Liver (tissue), 2 donors: ENCODE results near the gene IL37.

Source experiments
- TF ChIP-seq, protein P1 (sequence below): fragments of 150-350 bp; IDR thresholded peaks from 2 replicates; pipeline ENCODE4 v1.5.1; 2017; ENCODE audit warnings: improper control_type of control experiment, low read depth, low read length; ENCODE audit not compliant: missing input control
- TF ChIP-seq, protein P2 (sequence below): IDR thresholded peaks from 2 replicates; pipeline ENCODE4 v1.6.1; 2016; ENCODE audit warnings: antibody characterized with exemption, mild to moderate bottlenecking
- donor health status: healthy.

DNA sequence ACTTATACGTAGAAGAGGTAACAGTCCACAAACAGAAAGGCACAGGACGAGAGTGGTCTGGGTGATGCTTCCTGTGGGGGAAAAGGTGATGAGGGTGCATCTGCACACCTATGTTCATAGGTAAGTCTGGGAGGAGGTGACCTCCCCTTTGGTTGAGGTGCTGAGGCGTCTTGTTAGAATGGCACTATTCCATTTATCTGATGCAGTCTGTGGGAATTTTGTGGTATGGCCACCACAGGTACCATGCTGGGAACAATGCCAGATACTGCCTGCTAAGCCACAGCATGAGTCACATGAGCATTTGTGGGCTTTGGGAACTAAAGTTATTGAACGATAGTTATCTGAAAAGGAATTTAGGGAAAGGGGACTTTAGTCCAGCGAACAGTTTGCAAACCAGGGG is 27.9 kb downstream of the IL37 start:
- TF ChIP-seq, protein P1, sequence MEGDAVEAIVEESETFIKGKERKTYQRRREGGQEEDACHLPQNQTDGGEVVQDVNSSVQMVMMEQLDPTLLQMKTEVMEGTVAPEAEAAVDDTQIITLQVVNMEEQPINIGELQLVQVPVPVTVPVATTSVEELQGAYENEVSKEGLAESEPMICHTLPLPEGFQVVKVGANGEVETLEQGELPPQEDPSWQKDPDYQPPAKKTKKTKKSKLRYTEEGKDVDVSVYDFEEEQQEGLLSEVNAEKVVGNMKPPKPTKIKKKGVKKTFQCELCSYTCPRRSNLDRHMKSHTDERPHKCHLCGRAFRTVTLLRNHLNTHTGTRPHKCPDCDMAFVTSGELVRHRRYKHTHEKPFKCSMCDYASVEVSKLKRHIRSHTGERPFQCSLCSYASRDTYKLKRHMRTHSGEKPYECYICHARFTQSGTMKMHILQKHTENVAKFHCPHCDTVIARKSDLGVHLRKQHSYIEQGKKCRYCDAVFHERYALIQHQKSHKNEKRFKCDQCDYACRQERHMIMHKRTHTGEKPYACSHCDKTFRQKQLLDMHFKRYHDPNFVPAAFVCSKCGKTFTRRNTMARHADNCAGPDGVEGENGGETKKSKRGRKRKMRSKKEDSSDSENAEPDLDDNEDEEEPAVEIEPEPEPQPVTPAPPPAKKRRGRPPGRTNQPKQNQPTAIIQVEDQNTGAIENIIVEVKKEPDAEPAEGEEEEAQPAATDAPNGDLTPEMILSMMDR, result no peak
- TF ChIP-seq, protein P2, sequence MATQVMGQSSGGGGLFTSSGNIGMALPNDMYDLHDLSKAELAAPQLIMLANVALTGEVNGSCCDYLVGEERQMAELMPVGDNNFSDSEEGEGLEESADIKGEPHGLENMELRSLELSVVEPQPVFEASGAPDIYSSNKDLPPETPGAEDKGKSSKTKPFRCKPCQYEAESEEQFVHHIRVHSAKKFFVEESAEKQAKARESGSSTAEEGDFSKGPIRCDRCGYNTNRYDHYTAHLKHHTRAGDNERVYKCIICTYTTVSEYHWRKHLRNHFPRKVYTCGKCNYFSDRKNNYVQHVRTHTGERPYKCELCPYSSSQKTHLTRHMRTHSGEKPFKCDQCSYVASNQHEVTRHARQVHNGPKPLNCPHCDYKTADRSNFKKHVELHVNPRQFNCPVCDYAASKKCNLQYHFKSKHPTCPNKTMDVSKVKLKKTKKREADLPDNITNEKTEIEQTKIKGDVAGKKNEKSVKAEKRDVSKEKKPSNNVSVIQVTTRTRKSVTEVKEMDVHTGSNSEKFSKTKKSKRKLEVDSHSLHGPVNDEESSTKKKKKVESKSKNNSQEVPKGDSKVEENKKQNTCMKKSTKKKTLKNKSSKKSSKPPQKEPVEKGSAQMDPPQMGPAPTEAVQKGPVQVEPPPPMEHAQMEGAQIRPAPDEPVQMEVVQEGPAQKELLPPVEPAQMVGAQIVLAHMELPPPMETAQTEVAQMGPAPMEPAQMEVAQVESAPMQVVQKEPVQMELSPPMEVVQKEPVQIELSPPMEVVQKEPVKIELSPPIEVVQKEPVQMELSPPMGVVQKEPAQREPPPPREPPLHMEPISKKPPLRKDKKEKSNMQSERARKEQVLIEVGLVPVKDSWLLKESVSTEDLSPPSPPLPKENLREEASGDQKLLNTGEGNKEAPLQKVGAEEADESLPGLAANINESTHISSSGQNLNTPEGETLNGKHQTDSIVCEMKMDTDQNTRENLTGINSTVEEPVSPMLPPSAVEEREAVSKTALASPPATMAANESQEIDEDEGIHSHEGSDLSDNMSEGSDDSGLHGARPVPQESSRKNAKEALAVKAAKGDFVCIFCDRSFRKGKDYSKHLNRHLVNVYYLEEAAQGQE, result no peak
